ENCODE data around the gene HERPUD1.
A peak's percentile ranks its signal among the peaks of the same experiment; 100 is the strongest.
"Not testable (repeated sequence)": the region's sequence is repeated elsewhere in the genome, so short reads cannot be mapped to it uniquely, and the experiment has no call there.

HERPUD1 gene

GRCh38 chr16:56980792-56981724 is 49.1 kb downstream of the HERPUD1 start:
- no peak for DNase-seq (ENCODE audit: low spot score)

- DNase-seq (ENCODE audit: low spot score) = no peak
These were observed 49.9 kb downstream of the HERPUD1 start for GRCh38 chr16:56981729-56982271.

GRCh38 chr16:56982695-56983094 is 50.8 kb downstream of the HERPUD1 start:
- DNase-seq (ENCODE audit: low spot score) = no peak

DNA sequence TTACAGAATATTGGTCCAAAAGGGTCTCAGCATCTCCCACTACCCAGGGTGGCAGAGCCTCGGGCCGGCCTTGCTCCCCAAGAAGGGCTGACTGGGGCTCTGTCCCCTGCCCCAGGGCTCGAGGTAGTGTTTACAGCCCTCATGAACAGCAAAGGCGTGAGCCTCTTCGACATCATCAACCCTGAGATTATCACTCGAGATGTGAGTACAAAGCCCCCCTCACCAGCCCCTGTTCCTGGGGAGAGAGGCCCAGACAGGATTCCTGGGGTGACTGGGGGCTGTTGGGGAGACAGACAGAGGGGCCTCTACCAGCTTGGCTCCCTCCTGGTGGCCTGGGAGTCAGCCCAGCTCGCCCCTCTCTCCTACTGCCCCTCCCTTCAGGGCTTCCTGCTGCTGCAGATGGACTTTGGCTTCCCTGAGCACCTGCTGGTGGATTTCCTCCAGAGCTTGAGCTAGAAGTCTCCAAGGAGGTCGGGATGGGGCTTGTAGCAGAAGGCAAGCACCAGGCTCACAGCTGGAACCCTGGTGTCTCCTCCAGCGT is 51.3 kb downstream of the HERPUD1 start:
- DNase-seq (ENCODE audit: low spot score) = no peak

DNA sequence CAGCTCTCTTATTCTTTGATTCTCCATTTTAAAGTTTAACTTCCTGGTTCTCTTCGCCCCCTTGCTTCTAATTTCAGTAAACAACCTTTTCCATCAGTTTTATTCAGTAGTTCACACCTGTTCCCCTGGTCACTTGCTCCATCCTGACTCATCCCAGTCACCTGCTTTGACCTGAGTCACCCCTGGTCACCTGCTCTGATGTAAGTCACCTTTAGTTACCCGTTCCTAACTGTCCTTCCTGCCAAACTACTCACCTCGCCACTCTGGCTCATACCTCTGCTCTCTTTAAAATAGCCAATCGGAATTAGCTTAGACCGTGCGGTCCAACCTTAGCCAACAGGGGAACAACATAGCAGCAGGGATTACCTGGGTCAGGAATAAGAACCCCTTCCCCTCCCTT is 52.7 kb downstream of the HERPUD1 start:
- no peak for DNase-seq (ENCODE audit: low spot score)

DNA sequence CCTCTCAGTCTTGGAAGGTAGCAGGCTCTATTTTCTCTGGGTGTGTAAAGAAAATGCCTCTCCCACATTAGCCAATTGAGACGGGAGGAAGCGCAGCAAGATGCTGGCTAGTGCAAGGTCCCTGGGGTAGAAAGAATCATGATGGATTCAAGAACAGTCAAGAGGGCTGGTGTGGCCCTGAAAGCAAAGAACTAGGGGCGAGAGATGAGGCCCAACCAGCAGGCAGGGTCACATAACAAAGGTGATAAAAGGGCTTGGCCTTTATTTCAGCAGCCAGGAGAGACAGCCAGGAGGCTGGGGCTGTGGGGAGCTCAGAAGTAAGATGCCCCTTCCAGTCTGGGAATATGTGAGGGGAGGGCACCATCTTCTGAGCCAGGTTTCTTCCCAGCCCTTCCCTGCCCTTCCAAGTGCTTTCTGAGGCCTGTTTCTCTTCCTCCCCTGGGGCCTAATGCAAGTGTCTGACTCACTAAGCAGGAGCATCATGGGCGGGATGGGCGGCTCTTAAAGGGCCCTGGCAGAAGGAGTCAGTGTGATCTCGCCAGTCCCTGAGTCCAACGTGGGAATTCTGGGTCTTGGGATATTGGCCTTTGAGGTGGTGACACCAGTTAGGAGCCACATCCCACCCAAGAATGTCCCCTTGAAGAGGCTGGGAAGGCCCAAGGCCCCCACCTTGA is 53.5 kb downstream of the HERPUD1 start:
- peak; percentile 84 for DNase-seq (ENCODE audit: low spot score)

- no peak for DNase-seq (ENCODE audit: low spot score)
These were observed 54.0 kb downstream of the HERPUD1 start for GRCh38 chr16:56985962-56986360.

DNA sequence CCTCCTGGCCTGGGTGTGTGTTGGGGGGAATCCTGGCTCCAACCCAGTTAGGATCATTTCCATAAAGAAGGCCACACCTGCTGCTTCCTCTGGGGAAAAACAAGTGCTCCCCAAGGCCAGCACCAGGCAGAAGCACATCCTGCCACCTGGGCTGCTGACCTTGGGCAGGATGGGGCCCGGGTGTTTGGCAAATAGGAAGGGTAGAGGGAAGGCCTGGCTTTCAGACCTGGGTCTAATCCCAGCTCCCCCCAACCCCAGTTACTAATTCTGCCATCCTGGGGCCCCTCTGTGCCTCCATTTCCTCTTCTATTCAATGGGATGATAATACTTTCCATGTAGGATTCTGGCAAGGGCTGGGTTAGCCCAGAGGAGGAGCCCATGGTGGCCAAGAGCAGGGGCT is 54.4 kb downstream of the HERPUD1 start:
- no peak for DNase-seq (ENCODE audit: low spot score)

DNA sequence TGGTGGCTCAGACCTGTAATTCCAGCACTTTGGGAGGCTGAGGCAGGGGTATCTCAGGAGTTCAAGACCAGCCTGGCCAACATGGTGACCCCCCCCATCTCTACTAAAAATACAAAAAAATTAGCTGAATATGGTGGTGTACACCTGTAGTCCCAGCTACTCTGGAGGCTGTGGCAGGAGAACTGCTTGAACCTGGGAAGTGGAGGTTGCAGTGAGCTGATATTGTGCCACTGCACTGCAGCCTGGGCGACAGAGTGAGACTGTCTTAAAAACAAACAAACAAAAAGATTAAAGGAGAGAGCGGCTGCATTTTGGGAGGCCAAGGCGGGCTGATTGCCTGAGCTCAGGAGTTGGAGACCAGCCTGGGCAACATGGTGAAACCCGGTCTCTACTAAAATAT is 55.0 kb downstream of the HERPUD1 start:
- DNase-seq (ENCODE audit: low spot score) = not testable (repeated sequence)

- DNase-seq (ENCODE audit: low spot score) = no peak
These were observed 55.8 kb downstream of the HERPUD1 start for GRCh38 chr16:56987692-56988091.

GRCh38 chr16:56988161-56988947 is 56.4 kb downstream of the HERPUD1 start:
- no peak for DNase-seq (ENCODE audit: low spot score)

GRCh38 chr16:56988948-56989945 is 57.3 kb downstream of the HERPUD1 start, which contains the start of gene NLRC5:
NLRC5 (plus strand) TSS chr16:56989557; CDS start chr16:57020713, 31,156 bp downstream.
- peak; percentile 76 for DNase-seq (ENCODE audit: low spot score)

DNA sequence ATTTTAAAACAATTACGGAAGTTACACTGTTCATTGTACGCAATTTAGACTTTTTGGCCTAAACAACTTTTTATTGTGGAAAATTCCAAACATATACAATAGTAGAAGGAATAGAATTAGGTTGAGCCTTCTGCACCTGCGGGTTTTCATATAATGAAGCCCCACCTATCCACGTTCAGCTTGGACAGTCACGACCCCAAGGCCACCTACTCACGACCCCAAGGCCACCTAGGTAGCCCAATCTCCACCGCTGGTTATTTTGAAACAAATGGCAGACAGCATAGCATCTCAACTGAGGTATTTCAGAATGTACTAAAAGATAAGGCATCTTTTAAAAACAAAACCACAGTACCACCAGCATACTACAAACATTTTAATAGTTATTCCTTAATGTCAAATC is 58.0 kb downstream of the HERPUD1 start:
- no peak for DNase-seq (ENCODE audit: low spot score)

- DNase-seq (ENCODE audit: low spot score) = no peak
These were observed 58.7 kb downstream of the HERPUD1 start for GRCh38 chr16:56990407-56991286.

GRCh38 chr16:56992431-56992830 is 60.5 kb downstream of the HERPUD1 start:
- not testable (repeated sequence) for DNase-seq (ENCODE audit: low spot score)

DNA sequence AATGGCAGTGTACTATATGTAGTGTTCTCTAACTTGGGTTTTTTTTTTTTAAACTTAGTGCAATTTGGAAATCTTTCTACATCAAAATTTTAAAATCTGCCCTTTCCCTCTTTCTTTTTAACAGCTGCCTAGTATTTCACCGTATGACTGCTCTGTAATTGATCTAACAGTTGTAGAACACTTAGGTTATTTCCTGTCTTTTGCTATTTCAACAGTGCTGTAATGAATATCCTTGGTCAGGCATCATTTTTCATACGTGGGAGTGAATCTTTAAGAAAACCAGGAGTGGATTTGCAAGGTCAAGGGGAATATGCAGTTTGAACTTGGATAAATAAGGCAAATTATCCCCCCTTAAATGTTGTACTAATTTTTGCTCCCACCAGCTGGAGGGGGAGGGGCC is 61.3 kb downstream of the HERPUD1 start:
- DNase-seq (ENCODE audit: low spot score) = no peak

DNA sequence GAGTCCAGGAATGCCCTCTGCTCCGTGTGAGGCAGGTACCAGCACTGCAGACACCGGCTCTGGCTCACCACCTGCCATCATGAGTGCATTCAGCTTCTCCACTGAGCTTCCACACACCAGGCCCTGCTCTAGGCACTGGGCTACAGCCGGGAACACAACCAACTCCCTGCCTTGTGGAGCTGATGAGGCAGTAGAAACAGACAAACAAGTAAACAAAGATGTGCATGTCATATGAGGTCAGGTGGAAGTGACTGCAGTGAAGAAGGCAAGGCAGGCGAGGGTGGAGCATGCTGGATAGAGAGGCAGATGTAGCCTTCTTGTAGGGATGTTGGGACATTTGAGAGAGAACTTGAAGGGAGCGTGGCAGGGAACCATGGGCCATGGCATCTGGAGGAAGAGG is 62.4 kb downstream of the HERPUD1 start:
- DNase-seq (ENCODE audit: low spot score) = no peak
